ENCODE results near the gene BBX.

The BBX gene

GRCh38 chr3:107767897-107768605 lies 245.3 kb downstream of the BBX start:
- no peak overlapping the region for H3K27ac ChIP-seq (ENCODE audit: low read depth, low read length)
- H3K9me3 ChIP-seq (ENCODE audit: control insufficient read depth, insufficient read depth, low read length) = no peaks in the 10 kb centered on the region

GRCh38 chr3:107769882-107770281 lies 247.1 kb downstream of the BBX start:
- H3K36me3 ChIP-seq (ENCODE audit: control insufficient read depth, insufficient read depth, low read length) = peaks cover 6% of the 10 kb centered on the region
- no peak overlapping the region for H3K4me3 ChIP-seq (ENCODE audit: low read depth, low read length)
- no peak overlapping the region for H3K9ac ChIP-seq (ENCODE audit: low read depth, low read length)
- no peaks in the 10 kb centered on the region for H3K4me1 ChIP-seq (ENCODE audit: control insufficient read depth, insufficient read depth, low read length)
- H3K27ac ChIP-seq (ENCODE audit: low read depth, low read length) = no peak overlapping the region
- H3K27me3 ChIP-seq (ENCODE audit: control insufficient read depth, insufficient read depth, low read length) = no peaks in the 10 kb centered on the region
- H3K9me3 ChIP-seq (ENCODE audit: control insufficient read depth, insufficient read depth, low read length) = no peaks in the 10 kb centered on the region

More at GRCh38 chr3:107767897-107768605, 245.3 kb downstream of the BBX start:
- Histone ChIP-seq H3K4me1 (ENCODE audit: control insufficient read depth, insufficient read depth, low read length) (no peaks in the 10 kb centered on the region), H3K36me3 (ENCODE audit: control insufficient read depth, insufficient read depth, low read length) (no peaks in the 10 kb centered on the region), H3K27me3 (ENCODE audit: control insufficient read depth, insufficient read depth, low read length) (no peaks in the 10 kb centered on the region), H3K4me3 (ENCODE audit: low read depth, low read length) (no peak overlapping the region), H3K9ac (ENCODE audit: low read depth, low read length) (no peak overlapping the region)

GRCh38 chr3:107772016-107772415 lies 249.3 kb downstream of the BBX start:
- Histone ChIP-seq H3K36me3 (ENCODE audit: control insufficient read depth, insufficient read depth, low read length) (peaks cover 13% of the 10 kb centered on the region), H3K27ac (ENCODE audit: low read depth, low read length) (no peak overlapping the region), H3K4me1 (ENCODE audit: control insufficient read depth, insufficient read depth, low read length) (no peaks in the 10 kb centered on the region), H3K9me3 (ENCODE audit: control insufficient read depth, insufficient read depth, low read length) (no peaks in the 10 kb centered on the region), H3K27me3 (ENCODE audit: control insufficient read depth, insufficient read depth, low read length) (no peaks in the 10 kb centered on the region), H3K4me3 (ENCODE audit: low read depth, low read length) (no peak overlapping the region), H3K9ac (ENCODE audit: low read depth, low read length) (no peak overlapping the region)

- Histone ChIP-seq H3K4me1 (ENCODE audit: control insufficient read depth, insufficient read depth, low read length) (no peaks in the 10 kb centered on the region), H3K4me3 (ENCODE audit: low read depth, low read length) (no peak overlapping the region), H3K27ac (ENCODE audit: low read depth, low read length) (no peak overlapping the region), H3K27me3 (ENCODE audit: control insufficient read depth, insufficient read depth, low read length) (no peaks in the 10 kb centered on the region), H3K9ac (ENCODE audit: low read depth, low read length) (no peak overlapping the region), H3K9me3 (ENCODE audit: control insufficient read depth, insufficient read depth, low read length) (no peaks in the 10 kb centered on the region), H3K36me3 (ENCODE audit: control insufficient read depth, insufficient read depth, low read length) (peaks cover 28% of the 10 kb centered on the region)
Observed at GRCh38 chr3:107775974-107776373, 253.2 kb downstream of the BBX start.

- Histone ChIP-seq H3K27me3 (ENCODE audit: control insufficient read depth, insufficient read depth, low read length) (no peaks in the 10 kb centered on the region), H3K9ac (ENCODE audit: low read depth, low read length) (no peak overlapping the region), H3K36me3 (ENCODE audit: control insufficient read depth, insufficient read depth, low read length) (peaks cover 21% of the 10 kb centered on the region), H3K4me1 (ENCODE audit: control insufficient read depth, insufficient read depth, low read length) (no peaks in the 10 kb centered on the region), H3K27ac (ENCODE audit: low read depth, low read length) (no peak overlapping the region), H3K4me3 (ENCODE audit: low read depth, low read length) (no peak overlapping the region), H3K9me3 (ENCODE audit: control insufficient read depth, insufficient read depth, low read length) (no peaks in the 10 kb centered on the region)
Observed at GRCh38 chr3:107781253-107781652, 258.5 kb downstream of the BBX start.

- no peaks in the 10 kb centered on the region for H3K9me3 ChIP-seq (ENCODE audit: control insufficient read depth, insufficient read depth, low read length)
- peaks cover 21% of the 10 kb centered on the region for H3K36me3 ChIP-seq (ENCODE audit: control insufficient read depth, insufficient read depth, low read length)
- no peaks in the 10 kb centered on the region for H3K4me1 ChIP-seq (ENCODE audit: control insufficient read depth, insufficient read depth, low read length)
- no peak overlapping the region for H3K9ac ChIP-seq (ENCODE audit: low read depth, low read length)
- no peak overlapping the region for H3K27ac ChIP-seq (ENCODE audit: low read depth, low read length)
- no peak overlapping the region for H3K4me3 ChIP-seq (ENCODE audit: low read depth, low read length)
- no peaks in the 10 kb centered on the region for H3K27me3 ChIP-seq (ENCODE audit: control insufficient read depth, insufficient read depth, low read length)
Observed at GRCh38 chr3:107782054-107782453, 259.3 kb downstream of the BBX start.

GRCh38 chr3:107790612-107791011 lies 267.9 kb downstream of the BBX start:
- Histone ChIP-seq H3K9ac (ENCODE audit: low read depth, low read length) (no peak overlapping the region), H3K4me1 (ENCODE audit: control insufficient read depth, insufficient read depth, low read length) (no peaks in the 10 kb centered on the region), H3K27ac (ENCODE audit: low read depth, low read length) (no peak overlapping the region), H3K4me3 (ENCODE audit: low read depth, low read length) (no peak overlapping the region), H3K27me3 (ENCODE audit: control insufficient read depth, insufficient read depth, low read length) (no peaks in the 10 kb centered on the region), H3K36me3 (ENCODE audit: control insufficient read depth, insufficient read depth, low read length) (peaks cover 16% of the 10 kb centered on the region), H3K9me3 (ENCODE audit: control insufficient read depth, insufficient read depth, low read length) (no peaks in the 10 kb centered on the region)

DNA sequence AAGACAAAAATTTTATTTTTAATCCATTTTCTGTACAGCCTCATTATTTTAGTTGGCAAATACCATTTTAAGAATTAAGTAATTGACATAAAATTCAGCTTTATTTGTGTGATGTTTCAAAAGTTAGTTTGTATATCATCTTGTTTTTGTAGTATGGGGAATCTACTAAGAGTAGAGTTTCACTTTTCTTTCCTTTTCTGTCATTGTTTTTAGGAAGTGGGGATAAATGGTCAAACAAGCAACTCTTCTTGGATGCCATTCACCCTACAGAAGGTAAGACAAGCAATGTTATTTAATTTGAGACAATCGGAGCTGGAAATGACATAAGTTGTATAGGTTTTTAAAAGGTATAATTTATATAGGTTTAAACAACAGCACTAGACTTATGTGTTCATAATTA lies 268.3 kb downstream of the BBX start:
- H3K4me3 ChIP-seq (ENCODE audit: low read depth, low read length) = no peak overlapping the region
- H3K9ac ChIP-seq (ENCODE audit: low read depth, low read length) = no peak overlapping the region
- H3K27me3 ChIP-seq (ENCODE audit: control insufficient read depth, insufficient read depth, low read length) = no peaks in the 10 kb centered on the region
- H3K27ac ChIP-seq (ENCODE audit: low read depth, low read length) = no peak overlapping the region
- no peaks in the 10 kb centered on the region for H3K9me3 ChIP-seq (ENCODE audit: control insufficient read depth, insufficient read depth, low read length)
- no peaks in the 10 kb centered on the region for H3K4me1 ChIP-seq (ENCODE audit: control insufficient read depth, insufficient read depth, low read length)
- peaks cover 16% of the 10 kb centered on the region for H3K36me3 ChIP-seq (ENCODE audit: control insufficient read depth, insufficient read depth, low read length)

GRCh38 chr3:107791450-107791849 lies 268.7 kb downstream of the BBX start:
- H3K27me3 ChIP-seq (ENCODE audit: control insufficient read depth, insufficient read depth, low read length) = no peaks in the 10 kb centered on the region

GRCh38 chr3:107794664-107795443 lies 272.1 kb downstream of the BBX start:
- Histone ChIP-seq H3K9ac (ENCODE audit: low read depth, low read length) (no peak overlapping the region), H3K36me3 (ENCODE audit: control insufficient read depth, insufficient read depth, low read length) (peaks cover 30% of the 10 kb centered on the region), H3K27me3 (ENCODE audit: control insufficient read depth, insufficient read depth, low read length) (no peaks in the 10 kb centered on the region), H3K4me1 (ENCODE audit: control insufficient read depth, insufficient read depth, low read length) (no peaks in the 10 kb centered on the region), H3K27ac (ENCODE audit: low read depth, low read length) (no peak overlapping the region), H3K4me3 (ENCODE audit: low read depth, low read length) (no peak overlapping the region), H3K9me3 (ENCODE audit: control insufficient read depth, insufficient read depth, low read length) (no peaks in the 10 kb centered on the region)

More at GRCh38 chr3:107791450-107791849, 268.7 kb downstream of the BBX start:
- H3K27ac ChIP-seq (ENCODE audit: low read depth, low read length) = no peak overlapping the region
- H3K36me3 ChIP-seq (ENCODE audit: control insufficient read depth, insufficient read depth, low read length) = peaks cover 16% of the 10 kb centered on the region
- no peaks in the 10 kb centered on the region for H3K9me3 ChIP-seq (ENCODE audit: control insufficient read depth, insufficient read depth, low read length)
- H3K4me1 ChIP-seq (ENCODE audit: control insufficient read depth, insufficient read depth, low read length) = no peaks in the 10 kb centered on the region
- H3K4me3 ChIP-seq (ENCODE audit: low read depth, low read length) = no peak overlapping the region
- no peak overlapping the region for H3K9ac ChIP-seq (ENCODE audit: low read depth, low read length)

DNA sequence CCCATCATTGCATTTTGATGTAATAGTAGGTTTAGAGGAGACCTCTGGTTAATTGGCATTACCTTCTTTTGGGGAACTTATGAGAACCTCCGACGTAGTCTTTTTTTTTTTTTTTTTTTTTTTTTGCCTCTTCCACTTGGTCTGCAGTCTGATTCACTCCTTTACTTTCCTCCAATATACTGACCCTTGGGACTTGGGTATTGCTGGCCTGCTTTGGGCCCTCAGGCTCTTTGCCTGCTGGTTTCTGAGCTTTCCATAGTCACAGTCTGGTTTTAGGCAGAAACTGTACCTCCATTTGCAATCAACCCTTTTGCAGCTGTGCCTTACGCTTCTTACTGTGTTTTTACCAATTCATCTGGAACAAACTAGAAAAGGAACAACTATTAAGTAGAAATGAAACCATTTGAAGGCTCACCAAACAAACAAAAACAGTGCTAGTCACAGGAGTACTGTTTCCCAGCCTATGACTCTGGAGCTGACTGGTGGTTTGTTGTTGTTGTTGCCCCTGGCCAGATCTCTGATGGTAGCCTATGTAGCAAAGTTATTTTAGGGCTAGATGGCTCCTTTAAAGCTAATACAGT lies 272.8 kb downstream of the BBX start:
- no peaks in the 10 kb centered on the region for H3K27me3 ChIP-seq (ENCODE audit: control insufficient read depth, insufficient read depth, low read length)
- no peaks in the 10 kb centered on the region for H3K4me1 ChIP-seq (ENCODE audit: control insufficient read depth, insufficient read depth, low read length)
- H3K9ac ChIP-seq (ENCODE audit: low read depth, low read length) = no peak overlapping the region
- H3K27ac ChIP-seq (ENCODE audit: low read depth, low read length) = no peak overlapping the region
- H3K36me3 ChIP-seq (ENCODE audit: control insufficient read depth, insufficient read depth, low read length) = peaks cover 36% of the 10 kb centered on the region
- H3K9me3 ChIP-seq (ENCODE audit: control insufficient read depth, insufficient read depth, low read length) = no peaks in the 10 kb centered on the region
- H3K4me3 ChIP-seq (ENCODE audit: low read depth, low read length) = no peak overlapping the region

Data from HUES48 (cell line).